Kidney epithelial cell (primary cell): ENCODE measurements around the gene CKAP2. TPM values are rescaled to one million over a fixed set of nuclear protein-coding genes. Genes with fewer than 3 reads are reported as not detected.
"Not testable (repeated sequence)": the region's sequence is repeated elsewhere in the genome, so short reads cannot be mapped to it uniquely, and the experiment has no call there.

Experiments used
- DNase-seq: peaks from one replicate; pipeline ENCODE4 v3.0.0-alpha.2; 2010; ENCODE audit warnings: low read depth
- H3K27me3 ChIP-seq: 2 replicates; pipeline ENCODE4 v1.6.0; 2011; ENCODE audit warnings: low read length; ENCODE audit not compliant: control insufficient read depth, insufficient read depth
- H3K36me3 ChIP-seq: 2 replicates; pipeline ENCODE4 v1.5.1; 2011; ENCODE audit warnings: low read length; ENCODE audit not compliant: control insufficient read depth, insufficient read depth
- H3K4me3 ChIP-seq: 2 replicates; pipeline ENCODE4 v1.5.1; 2011; ENCODE audit warnings: low read depth, mild to moderate bottlenecking, control low read depth, low read length
- total RNA-seq: library from RNA; depleted of rRNA; stranded (reverse); fragments of >200 nt; gene quantifications from 2 replicates; pipeline ENCODE4 v1.2.3, GENCODE V29; 2015
- TF ChIP-seq, protein P1 (sequence below): IDR thresholded peaks from 2 replicates; pipeline ENCODE4 v1.5.1; 2011; ENCODE audit warnings: mild to moderate bottlenecking, moderate library complexity, low read length, control low read depth, inconsistent platforms; ENCODE audit not compliant: insufficient read depth, poor library complexity, severe bottlenecking

CKAP2 gene, protein sequence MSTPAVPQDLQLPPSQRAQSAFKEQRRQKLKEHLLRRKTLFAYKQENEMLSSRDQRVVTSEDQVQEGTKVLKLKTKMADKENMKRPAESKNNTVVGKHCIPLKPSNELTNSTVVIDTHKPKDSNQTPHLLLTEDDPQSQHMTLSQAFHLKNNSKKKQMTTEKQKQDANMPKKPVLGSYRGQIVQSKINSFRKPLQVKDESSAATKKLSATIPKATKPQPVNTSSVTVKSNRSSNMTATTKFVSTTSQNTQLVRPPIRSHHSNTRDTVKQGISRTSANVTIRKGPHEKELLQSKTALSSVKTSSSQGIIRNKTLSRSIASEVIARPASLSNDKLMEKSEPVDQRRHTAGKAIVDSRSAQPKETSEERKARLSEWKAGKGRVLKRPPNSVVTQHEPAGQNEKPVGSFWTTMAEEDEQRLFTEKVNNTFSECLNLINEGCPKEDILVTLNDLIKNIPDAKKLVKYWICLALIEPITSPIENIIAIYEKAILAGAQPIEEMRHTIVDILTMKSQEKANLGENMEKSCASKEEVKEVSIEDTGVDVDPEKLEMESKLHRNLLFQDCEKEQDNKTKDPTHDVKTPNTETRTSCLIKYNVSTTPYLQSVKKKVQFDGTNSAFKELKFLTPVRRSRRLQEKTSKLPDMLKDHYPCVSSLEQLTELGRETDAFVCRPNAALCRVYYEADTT
- total RNA-seq = 18.8 and 21.9 TPM in 2 replicates

DNA sequence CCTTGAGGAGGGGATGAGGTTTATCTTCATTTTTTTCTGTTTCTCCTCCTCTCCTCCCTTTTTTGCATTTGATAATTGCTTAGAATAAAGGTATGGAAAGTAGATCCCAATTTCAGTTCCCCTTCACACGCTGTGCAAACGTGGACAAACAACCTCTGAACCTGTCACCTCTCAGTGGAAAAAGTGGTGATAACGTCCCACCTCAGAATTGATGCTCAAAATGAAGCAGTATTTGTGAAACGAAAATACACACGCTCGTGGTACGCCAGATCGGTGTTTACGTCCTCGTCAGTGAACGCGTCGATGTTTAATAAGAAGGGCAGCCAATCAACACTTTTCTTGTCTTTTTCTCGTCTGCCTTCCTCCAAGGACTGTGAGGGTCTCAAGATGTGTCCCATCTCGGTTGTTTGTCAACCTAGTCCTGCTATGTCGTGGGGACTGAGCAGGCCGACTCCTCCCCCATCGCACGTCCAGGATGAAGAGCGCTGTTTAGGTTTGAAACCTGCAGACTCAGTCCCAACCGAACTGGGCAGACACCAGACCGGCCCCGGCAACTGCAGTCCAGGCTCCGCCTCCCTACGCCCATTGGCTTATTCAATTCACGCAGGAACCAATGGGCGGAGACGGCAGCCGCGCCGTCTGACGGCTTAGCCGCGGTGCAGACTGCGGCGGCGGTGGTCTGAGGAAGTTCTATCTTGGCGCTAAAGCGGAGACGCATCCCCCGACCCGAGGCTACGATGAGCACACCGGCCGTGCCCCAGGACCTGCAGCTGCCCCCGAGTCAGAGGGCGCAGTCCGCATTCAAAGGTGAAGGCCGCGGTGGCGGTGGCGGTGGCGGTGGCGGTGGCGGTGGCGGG is at the start of gene CKAP2:
CKAP2 (plus strand) TSS at position 659 of the 857 bp plus-strand sequence; CDS start at position 738, 79 bp downstream.
- H3K36me3 ChIP-seq = no peaks in the 10 kb centered on the region
- TF ChIP-seq, protein P1, sequence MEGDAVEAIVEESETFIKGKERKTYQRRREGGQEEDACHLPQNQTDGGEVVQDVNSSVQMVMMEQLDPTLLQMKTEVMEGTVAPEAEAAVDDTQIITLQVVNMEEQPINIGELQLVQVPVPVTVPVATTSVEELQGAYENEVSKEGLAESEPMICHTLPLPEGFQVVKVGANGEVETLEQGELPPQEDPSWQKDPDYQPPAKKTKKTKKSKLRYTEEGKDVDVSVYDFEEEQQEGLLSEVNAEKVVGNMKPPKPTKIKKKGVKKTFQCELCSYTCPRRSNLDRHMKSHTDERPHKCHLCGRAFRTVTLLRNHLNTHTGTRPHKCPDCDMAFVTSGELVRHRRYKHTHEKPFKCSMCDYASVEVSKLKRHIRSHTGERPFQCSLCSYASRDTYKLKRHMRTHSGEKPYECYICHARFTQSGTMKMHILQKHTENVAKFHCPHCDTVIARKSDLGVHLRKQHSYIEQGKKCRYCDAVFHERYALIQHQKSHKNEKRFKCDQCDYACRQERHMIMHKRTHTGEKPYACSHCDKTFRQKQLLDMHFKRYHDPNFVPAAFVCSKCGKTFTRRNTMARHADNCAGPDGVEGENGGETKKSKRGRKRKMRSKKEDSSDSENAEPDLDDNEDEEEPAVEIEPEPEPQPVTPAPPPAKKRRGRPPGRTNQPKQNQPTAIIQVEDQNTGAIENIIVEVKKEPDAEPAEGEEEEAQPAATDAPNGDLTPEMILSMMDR = no peak
- no peaks in the 10 kb centered on the region for H3K27me3 ChIP-seq
- peak; percentile 77 for DNase-seq
- H3K4me3 ChIP-seq = peak within 1 kb of the TSS; percentile 68

DNA sequence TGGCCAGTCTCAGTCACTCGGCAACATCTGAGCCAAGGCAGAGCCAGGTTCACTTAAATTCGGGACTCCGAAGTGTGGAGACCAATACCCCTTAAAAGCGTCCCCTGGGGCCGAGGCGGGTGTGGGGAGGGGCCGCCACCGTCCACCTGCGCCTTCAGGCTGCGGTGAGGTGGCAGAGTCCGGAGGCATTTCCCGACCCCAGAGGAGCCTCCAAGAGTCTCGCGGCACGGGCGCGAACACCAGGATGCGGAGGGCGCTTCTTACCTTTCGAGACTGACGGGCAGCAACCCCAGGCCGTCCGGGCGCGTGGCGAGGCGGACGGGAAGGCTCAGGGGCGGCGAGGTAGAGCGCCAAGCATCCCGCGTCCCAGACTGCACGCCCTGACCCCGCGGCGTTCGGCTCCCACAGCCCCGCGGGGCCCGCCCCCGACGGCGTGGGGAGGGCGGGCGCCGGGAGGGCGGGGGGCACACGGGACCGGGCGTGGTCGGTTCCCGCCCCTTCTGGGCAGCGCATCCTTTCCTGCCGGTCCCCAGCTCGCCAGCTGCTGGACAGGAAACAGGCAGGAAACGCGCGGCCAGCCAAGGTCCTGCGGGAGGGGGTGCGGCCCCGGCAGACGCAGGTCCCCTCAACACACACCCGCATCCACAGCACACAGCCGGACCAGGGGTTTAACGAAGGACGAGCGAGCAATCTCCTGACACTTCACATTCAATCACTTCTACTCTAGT is 49.3 kb upstream of the CKAP2 start, which contains the start of gene THSD1:
THSD1 (minus strand) TSS at position 406 of the 728 bp plus-strand sequence. CDS start 3,572 bp downstream, outside the sequence.
- DNase-seq = no peak
- no peaks in the 10 kb centered on the region for H3K36me3 ChIP-seq
- peak within 1 kb of the TSS; percentile 73 for H3K4me3 ChIP-seq
- TF ChIP-seq, protein P1 = no peak
- H3K27me3 ChIP-seq = no peaks in the 10 kb centered on the region

DNA sequence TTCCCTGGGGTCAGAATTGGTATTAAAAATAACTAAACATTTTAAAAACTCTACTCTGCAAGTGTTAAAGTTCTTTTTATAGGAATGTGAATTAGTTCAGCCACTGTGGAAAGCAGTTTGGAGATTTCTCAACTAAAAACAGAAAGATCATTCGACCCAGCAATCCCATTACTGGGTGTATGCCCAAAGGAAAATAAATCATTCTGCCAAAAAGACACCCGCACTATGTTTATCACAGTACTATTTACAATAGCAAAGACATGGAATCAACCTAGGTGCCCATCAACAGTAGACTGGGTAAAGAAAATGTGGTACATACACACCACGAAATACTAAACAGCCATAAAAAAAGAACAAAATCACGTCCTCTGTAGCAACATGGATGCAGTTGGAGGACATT is 48.6 kb upstream of the CKAP2 start:
- TF ChIP-seq, protein P1 = no peak
- no peaks in the 10 kb centered on the region for H3K27me3 ChIP-seq
- no peaks in the 10 kb centered on the region for H3K36me3 ChIP-seq
- no peak for DNase-seq
- no peak overlapping the region for H3K4me3 ChIP-seq

DNA sequence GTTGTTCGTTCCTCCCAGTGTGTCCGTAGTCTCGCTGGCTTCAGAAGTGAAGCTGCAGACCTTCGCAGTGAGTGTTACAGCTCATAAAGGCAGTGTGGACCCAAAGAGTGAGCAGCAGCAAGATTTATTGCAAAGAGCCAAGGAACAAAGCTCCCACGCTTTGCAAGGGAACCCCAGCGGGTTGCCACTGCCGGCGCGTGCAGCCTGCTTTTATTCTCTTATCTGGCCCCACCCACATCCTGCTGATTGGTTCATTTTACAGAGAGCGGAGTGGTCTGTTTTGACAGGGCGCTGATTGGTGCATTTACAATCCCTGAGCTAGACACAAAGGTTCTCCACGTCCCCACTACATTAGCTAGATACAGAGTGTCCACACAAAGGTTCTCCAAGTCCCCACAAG is 47.8 kb upstream of the CKAP2 start:
- not testable (repeated sequence) for H3K27me3 ChIP-seq, H3K4me3 ChIP-seq, DNase-seq, H3K36me3 ChIP-seq

DNA sequence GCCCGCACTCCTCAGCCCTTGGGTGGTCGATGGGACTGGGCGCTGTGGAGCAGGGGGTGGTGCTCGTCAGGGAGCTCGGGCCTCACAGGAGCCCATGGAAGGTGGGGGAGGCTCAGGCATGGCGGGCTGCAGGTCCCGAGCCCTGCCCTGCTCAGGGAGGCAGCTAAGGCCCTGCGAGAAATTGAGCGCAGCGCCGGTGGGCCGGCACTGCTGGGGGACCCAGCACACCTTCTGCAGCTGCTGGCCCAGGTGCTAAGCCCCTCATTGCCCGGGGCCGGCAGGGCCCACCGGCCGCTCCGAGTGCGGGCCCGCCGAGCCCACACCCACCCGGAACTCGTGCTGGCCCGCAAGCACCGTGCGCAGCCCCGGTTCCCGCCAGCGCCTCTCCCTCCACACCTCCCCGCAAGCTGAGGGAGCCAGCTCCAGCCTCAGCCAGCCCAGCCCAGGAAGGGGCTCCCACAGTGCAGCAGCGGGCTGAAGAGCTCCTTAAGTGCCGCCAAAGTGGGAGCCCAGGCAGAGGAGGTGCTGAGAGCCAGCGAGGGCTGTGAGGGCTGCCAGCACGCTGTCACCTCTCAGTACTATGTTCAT is 47.1 kb upstream of the CKAP2 start:
- not testable (repeated sequence) for H3K27me3 ChIP-seq, H3K4me3 ChIP-seq, H3K36me3 ChIP-seq, DNase-seq

DNA sequence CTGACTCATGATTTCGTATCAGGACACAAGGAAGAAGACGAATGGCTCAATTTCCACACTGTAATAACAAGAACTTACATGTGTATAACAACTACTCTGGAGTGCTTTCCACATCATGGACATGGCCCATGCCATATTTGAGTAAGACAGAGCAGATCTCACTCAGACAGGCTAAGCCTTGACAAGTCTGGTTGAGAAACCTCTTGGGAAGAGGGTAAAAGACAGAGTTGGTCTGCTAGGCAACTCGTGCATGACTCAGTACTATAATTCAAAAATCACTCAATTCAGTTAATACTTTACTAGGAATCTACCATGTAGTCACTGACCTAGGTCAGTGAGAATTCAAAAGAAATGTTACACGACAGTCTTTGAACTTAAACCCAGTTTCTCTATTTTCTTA is 43.6 kb upstream of the CKAP2 start:
- H3K27me3 ChIP-seq = no peaks in the 10 kb centered on the region
- H3K4me3 ChIP-seq = no peak overlapping the region
- DNase-seq = peak; percentile 78
- peaks cover 1% of the 10 kb centered on the region for H3K36me3 ChIP-seq
- TF ChIP-seq, protein P1 = no peak
